HL-60/S4 (cell line): ENCODE results near the gene CEP78.
"Not testable (repeated sequence)": the region's sequence is repeated elsewhere in the genome, so short reads cannot be mapped to it uniquely, and the experiment has no call there.

Source experiments
- in situ Hi-C: fragments of 300-500 bp; cut with MboI; formaldehyde crosslinking; loops from 2 replicates; pipeline ENCODE4 v1.14.3; 2022; ENCODE audit warnings: low sequenced_read_pairs

Gene CEP78, protein sequence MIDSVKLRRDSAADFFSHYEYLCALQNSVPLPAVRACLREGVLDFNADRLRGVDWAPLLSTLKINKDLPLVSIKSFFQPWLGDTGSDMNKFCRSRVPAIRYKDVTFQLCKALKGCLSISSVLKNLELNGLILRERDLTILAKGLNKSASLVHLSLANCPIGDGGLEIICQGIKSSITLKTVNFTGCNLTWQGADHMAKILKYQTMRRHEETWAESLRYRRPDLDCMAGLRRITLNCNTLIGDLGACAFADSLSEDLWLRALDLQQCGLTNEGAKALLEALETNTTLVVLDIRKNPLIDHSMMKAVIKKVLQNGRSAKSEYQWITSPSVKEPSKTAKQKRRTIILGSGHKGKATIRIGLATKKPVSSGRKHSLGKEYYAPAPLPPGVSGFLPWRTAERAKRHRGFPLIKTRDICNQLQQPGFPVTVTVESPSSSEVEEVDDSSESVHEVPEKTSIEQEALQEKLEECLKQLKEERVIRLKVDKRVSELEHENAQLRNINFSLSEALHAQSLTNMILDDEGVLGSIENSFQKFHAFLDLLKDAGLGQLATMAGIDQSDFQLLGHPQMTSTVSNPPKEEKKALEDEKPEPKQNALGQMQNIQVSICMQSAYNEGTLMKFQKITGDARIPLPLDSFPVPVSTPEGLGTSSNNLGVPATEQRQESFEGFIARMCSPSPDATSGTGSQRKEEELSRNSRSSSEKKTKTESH

DNA sequence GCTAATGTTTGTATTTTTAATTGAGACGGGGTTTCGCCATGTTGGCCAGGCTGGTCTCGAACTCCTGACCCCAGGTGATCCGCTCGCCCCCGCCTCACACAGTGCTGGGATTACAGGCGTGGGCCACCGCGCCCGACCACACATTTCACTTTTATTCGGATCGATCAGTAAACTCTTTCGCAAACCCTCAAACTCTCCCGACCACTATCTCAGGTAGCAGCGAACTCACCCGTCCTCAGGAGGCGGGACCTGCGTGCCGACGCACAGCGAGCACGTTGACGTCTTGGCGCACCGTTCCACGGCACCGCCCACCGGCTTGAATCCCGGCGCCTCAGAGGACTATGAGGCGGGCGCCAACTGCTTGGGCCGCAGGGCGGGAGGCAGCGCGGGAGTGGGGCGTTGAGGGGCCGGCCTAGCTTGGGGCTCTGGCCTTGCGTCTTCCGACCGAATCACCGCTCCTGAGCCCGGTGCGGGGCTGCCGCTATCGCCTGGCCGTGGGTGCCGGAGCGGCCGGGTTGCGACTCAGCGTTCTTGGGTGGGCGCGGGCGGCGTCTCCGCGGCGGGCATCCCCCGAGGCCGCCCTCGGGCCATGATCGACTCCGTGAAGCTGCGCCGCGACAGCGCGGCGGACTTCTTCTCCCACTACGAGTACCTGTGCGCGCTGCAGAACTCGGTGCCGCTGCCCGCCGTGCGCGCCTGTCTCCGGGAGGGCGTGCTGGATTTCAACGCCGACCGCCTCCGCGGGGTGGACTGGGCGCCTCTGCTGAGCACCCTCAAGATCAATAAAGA lies at the start of gene CEP78:
Gene CEP78, plus strand, starts transcription at position 314 of the 789 bp plus-strand sequence. Its CDS starts 276 bp downstream, at position 590.
- in situ Hi-C loops, result no loop called here

DNA sequence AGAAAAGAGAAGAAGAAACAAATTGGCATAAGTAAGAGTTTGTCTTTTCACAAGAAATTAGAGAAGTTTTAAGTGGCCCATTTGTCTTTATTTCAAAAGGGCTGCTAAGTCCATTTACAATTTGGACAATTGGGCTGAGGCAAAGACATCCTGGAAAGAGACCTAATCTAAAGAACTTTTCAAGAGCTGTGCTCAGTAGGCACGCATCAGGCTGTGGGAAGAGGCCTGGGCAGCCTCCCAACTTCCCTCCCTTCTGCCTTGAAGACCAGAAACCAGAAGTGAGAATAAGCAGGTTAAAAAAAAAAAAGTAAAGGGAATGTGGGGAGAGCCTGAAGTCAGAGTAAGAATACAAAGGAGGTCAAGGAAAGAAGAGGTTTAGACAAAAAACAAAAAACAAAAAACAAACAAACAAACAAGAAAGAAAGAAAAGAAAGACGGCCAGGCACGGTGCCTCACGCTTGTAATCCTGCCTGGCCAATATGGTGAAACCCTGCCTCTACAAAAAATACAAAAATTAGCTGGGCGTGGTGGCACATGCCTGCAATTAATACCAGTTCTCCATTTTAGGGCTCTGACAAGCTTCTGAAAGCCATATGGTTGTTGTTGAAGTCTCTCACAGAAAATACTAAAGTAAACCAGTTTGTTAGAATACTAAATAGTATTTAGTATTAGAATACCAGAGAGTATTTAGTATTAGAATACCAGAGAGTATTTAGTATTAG lies 48.0 kb upstream of the CEP78 start:
- in situ Hi-C loops, result no loop called here

DNA sequence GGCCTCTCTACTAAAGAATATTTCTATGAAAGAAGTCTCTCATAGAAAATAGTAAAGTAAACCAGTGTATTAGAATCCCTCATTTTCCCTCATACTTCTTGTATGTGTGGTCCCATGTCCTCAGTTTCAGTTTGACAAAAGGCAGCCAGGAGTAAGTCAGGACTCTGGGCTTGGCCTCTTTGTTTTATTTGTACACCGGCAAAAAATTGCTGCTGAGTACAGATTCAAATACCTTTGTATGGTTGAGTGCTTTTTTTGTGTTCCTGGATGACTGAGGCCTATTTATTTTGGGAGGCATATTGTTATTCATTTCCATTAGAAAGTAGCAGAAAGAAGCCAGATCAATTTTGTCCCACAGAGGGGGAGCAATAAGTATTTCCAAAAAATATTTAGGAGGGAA lies 47.3 kb upstream of the CEP78 start:
- in situ Hi-C loops, result no loop called here

DNA sequence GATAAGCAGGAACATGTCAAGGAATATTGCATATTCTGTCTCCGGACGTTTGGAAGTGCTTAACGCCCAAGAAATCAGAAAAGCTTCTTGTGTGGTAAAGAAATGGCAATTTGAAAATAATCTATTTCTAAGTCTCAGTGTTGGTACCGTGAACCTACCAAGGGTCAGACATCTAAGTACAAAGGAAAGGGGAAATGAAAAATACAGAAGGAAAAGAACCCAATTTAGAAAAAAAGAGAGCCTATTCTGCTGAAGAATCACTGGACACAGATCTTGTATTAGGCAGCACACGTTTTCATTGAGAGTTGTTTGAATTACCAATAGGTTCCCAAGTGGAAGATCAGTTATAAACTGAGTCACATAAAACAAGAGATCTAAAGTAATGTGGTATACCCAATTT lies 46.9 kb upstream of the CEP78 start:
- in situ Hi-C loops, result no loop called here

DNA sequence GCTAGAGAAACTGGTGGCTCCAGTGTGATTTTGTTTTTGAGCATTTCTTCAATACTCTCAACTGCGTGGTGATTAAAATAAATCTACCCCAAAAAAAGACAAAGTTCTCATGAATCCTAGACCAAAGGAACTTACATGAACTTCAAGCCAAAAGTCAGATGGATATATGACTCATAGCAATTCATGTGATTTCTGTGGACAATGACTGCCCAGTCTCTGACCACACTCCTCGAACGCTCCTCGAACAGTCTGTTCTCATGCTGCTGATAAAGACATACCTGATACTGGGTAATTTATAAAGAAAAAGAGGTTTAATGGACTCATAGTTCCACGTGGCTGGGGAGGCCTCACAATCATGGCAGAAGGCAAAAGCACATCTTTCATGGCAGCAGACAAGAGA lies 46.4 kb upstream of the CEP78 start:
- in situ Hi-C loops, result no loop called here

DNA sequence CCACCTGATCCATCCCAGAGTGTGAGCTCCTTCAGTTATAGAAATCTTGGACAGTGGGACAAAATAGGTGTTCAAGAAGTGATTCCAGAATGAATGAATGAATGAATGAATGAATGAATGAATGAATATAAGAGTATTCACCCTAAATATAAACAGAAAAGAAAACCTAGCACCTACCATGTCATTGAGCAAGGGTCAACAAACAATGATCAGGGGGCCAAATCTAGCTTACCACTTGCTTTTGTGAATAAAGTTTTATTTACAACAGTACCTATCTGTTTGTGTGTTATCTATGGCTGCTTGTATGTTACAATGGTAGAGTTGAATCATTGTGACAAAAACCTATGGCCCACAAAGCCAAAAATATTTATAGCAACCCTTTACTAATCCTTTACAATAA lies 43.9 kb upstream of the CEP78 start:
- in situ Hi-C loops, result no loop called here

DNA sequence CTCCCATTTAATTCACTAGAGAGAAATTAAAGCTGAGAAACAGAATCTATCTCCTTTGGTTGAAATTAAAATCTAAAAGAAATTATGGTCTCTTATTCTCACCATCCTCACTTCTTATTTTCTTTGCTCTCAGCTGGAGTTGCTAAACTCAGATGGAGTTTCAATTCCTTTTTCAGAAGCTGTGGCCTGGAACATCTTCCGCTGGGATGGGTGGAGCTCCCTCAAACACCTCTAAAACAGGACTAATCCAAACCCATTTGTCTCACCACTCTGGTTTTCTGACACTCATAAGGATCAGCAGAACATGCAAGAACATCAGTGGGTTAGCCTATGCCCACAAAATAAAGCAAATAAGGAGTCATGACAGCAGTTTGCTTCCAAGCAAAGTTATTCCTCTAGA lies 39.6 kb upstream of the CEP78 start:
- in situ Hi-C loops, result no loop called here

DNA sequence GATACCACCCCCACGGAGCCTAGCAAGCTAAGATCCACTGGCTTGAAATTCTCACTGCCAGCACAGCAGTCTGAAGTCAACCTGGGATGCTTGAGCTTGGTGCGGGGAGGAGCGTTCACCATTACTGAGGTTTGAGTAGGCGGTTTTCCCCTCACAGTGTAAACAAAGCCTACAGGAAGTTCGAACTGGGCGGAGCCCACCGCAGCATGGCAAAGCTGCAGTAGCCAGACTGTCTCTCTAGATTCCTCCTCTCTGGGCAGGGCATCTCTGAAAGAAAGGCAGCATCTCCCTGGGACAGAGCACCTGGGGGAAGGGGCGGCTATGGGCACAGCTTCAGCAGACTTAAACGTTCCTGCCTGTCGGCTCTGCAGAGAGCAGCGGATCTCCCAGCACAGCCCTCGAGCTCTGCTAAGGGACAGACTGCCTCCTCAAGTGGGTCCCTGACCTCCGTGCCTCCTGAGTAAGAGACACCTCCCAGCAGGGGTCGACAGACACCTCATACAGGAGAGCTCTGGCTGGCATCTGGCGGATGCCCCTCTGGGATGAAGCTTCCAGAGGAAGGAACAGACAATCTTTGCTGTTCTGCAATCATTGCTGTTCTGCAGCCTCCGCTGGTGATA lies 34.6 kb upstream of the CEP78 start:
- in situ Hi-C loops, result not testable (repeated sequence)

DNA sequence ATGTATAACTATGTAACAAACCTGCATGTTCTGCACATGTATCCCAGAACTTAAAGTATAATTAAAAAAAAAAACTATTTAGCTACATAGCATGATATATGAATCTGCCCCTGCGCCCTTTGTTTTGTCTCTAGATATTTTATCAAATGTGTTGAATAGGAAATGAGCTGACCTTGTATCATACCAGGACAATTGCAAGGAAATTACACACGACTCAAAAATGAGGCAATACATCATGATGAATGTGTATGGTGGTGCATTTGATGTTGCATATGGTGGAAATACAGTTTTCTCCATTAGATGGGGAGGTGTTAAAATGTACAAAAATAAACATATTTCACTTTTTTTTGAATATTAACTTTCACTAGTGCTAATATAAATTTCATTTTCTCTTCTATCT lies 28.6 kb upstream of the CEP78 start:
- in situ Hi-C loops, result no loop called here

DNA sequence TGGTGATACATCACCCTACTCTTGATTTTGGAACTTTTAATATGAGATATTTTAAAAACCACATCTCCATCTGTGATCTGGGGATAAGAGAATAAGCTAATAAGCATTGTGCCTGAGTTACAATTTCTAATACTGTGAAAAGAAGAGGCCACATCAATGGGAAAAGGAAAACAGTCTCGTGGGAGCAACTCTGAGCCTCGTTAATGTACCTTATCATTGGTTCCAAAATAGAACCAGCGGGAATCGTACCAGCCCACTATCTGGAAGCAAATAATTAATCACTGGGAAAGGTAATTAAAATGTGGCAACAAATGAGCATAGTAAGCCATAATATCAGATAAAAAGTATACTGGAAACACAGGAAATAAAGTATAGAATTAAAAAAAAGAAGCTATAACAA lies 28.0 kb upstream of the CEP78 start:
- in situ Hi-C loops, result no loop called here

DNA sequence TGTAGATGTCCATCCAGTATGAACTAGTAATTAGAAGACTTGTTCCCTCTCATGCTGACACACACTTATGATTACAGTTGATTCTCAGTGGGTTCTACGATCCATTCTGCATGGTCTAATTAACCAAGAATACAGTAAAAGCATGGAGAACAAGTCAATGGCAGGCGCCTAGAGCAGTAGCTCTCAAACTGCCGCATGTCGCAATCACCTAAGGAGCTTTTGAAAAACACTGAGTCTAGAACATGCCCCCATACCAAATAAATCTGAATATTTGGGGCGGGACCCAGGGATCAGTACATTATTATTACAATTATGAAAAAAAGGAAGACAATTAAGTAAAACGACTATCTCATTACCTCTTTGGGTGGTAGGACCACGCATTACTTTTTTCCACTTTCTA lies 26.7 kb upstream of the CEP78 start:
- in situ Hi-C loops, result no loop called here

DNA sequence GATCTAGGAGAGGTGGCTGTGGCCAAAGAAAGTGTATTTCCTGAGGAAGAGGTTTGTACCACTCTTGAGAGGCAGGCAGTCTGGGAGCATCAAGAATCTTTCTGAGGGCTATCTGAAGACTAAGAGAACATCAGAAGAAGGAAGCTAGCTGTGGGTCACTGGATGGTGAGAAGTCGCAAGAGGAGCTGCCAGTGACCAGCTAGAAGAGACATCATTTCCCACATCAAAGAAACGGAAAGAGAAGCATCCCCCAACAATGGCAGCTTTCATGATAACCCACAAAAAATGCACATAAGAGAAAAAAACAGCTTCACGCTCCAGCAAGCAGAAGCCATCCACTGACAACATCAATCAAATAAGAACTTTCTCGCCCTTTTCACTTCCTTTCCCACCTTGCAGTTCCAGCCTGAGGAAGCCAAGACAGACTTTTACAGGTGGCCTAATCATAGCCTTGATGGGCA lies 25.0 kb upstream of the CEP78 start:
- in situ Hi-C loops, result no loop called here

DNA sequence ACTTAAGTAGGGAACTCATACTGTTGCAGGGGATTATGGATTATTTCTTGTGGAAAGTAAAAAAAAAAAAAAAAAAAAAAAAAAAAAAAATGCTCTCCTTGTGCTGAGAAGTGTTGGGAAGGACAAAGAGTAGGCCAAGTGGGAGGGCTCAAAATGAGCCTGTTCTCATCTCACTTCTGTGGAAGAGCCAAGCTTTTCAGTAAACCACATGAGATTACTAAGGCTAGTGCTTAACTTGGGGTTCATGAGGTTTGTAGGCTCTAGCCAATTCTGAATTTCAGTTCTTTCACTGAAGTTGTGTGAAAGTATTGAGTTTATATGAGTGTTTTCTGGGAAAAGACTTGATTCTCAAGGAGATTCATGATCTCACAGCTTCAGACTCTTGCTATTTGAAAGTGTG lies 23.0 kb upstream of the CEP78 start:
- in situ Hi-C loops, result no loop called here

DNA sequence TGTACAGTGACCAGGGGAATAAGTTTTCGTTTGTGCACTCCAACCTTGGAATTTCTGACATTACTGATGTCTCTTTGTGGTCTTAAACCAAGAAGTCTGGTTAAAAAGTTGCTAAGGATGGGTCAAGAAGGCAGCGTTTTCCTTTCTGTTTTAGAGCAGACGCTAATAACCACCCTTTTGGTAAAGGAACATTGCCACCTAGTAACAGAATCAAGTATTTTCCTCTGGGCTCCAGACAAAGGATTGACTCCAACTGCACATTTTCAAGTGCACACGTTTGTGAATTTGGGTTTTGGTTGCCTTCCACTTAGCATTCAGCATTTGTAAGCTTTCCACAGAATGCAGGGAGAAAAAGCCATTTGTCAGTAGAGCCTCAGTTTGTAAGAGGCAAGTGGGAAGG lies 22.2 kb upstream of the CEP78 start:
- in situ Hi-C loops, result no loop called here

DNA sequence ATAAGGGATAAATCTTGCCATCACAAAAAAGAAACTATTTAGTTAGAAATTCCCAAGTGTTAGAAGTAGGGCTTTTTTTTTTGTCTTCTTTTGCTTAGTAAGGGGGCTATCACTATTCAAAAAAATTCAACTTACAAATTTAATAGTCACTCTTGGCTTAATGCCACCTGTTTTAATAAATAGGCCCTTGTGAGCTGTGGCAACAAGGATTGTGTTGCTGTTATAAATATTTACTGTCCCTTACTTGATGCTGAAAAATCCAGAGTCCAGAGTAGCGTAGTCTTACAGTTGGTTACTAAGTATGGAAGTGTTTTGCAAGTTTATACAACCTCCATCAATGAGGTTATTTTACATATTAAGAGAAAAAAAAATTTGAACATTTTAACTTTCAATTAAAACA lies 21.4 kb upstream of the CEP78 start:
- in situ Hi-C loops, result no loop called here

DNA sequence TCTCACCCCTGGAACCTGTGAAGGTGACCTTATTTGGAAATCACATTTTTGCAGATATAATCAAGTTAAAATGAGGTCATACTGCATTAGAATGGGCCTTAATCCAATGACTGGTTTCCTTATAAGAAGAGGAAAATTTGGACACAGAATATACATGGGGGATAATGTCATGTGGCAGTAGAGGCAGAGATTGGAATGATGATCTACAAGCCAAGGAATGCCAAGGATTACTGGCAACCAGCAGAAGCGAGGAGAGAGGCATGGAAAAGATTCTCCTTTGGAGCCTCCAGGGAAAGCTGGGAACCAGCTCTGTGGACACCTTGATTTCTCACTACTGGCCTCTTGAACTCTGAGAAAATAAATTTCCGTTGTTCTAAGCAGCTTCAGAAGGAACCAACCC lies 20.2 kb upstream of the CEP78 start:
- in situ Hi-C loops, result no loop called here

DNA sequence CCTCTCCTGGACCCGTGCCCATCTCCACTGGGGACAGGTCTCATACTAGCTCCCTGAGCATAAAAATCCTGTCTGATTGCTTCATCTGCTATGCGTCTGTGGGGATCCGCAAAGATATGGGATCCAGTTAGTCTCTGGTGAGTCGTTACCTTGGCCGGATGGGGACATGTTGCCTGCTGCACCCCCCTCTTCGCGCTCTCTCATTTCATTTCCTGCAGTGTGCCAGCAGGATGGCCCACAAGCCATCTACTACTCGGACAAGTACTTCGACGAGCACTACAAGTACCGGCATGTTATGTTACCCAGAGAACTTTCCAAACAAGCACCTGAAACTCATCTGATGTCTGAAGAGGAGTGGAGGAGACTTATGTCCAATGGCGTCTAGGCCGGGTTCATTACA lies 17.0 kb upstream of the CEP78 start:
- in situ Hi-C loops, result no loop called here

DNA sequence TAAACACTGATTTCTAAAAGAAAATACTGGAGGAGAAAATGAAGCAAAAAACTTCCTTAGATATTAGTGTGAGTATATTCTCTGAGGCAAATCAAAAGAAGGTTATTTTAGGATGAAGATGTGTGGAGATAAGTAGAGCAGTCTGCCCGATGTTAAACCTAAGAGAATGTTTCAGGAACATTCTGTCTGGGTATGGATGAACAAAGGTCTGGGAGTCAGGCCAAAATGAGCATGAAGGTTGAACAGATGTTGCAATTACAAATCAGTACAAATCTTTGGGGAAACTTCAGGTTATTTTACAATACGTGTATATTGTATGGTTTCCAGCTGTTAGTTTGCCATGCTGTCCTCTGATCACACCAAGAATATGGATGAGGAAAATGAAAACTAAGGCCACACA lies 14.4 kb upstream of the CEP78 start:
- in situ Hi-C loops, result no loop called here

DNA sequence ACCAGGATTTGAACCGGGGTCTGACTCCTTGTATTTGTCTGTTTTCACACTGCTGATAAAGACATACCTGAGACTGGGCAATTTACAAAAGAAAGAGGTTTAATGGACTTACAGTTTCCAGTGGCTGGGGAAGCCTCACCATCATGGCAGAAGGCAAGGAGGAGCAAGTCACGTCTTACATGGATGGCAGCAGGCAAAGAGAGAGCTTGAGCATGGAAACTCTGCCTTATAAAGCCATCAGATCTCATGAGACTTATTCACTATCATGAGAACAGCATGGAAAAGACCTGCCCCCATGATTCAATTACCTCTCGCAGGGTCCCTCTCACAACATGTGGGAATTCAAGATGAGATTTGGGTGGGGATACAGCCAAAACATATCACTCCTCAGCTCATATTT lies 14.0 kb upstream of the CEP78 start:
- in situ Hi-C loops, result not testable (repeated sequence)

DNA sequence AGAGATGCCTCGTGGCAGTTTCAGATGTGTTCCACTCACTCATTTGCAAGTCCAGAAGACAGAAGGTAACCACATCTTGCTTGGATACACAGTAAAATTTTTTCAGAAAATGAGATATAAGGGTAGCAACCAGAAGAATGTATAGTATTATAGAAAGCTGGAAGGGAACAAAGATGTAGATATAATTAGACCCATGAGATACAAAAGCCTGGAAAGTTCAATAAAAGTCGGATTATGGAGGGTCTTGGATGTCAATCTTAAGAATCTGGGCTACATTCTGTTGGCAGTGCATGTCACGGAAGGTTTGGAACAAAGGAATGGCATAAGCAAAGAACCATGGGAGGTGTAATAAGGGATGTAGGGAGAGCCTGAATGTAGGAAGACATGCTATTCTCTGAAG lies 5.1 kb upstream of the CEP78 start:
- in situ Hi-C loops, result no loop called here

DNA sequence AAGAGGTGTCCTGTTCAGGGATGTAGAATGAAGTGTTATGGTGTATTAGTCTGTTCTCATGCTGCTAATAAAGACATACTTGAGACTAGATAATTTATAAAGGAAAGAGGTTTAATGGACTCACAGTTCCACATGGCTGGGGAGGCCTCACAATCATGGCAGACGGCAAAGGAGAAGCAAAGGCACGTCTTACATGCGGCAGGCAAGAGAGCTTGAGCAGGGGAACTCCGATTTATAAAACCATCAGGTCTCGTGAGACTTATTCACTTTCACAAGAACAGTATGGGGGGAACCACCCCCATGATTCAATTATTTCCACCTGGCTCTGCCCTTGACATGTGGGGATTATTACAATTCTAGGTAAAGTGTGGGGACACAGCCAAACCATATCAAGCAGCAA lies 3.4 kb upstream of the CEP78 start:
- in situ Hi-C loops, result not testable (repeated sequence)
